Left lung (tissue), 10 donors: ENCODE measurements around the gene DCAF5. TPM values are rescaled to one million over a fixed set of nuclear protein-coding genes. Genes with fewer than 3 reads are reported as not detected.

Experiments used
- ATAC-seq: fragments of 200-7000 bp; cut with Tn5 transposase; one replicate; pipeline ENCODE4 v1.9.1; 2020; ENCODE audit warnings: moderate library complexity
- DNase-seq, 4 donors: peaks; one replicate each; pipeline ENCODE4 v3.0.0-alpha.2; 2013 to 2020
- H3K27ac ChIP-seq, 2 donors: fragments of 200-600 bp; sonication (generic) in 1 of 2; one replicate each; pipeline versions ENCODE4 v1.5.0 to v1.8.0; 2020 to 2021
- H3K27me3 ChIP-seq, 2 donors: fragments of 200-600 bp; sonication (generic) in 1 of 2; one replicate each; pipeline versions ENCODE4 v1.5.0 to v1.8.0; 2020 to 2021
- H3K36me3 ChIP-seq, 2 donors: fragments of 200-600 bp; sonication (generic) in 1 of 2; one replicate each; pipeline versions ENCODE4 v1.5.0 to v1.8.0; 2020 to 2021
- H3K4me1 ChIP-seq, 2 donors: fragments of 200-600 bp; one replicate each; pipeline ENCODE4 v1.8.0; 2021
- H3K4me3 ChIP-seq, 2 donors: fragments of 200-600 bp; sonication (generic) in 1 of 2; one replicate each; pipeline versions ENCODE4 v1.5.0 to v1.8.0; 2020 to 2021; ENCODE audit warnings: mild to moderate bottlenecking in 1 of 2
- H3K9me3 ChIP-seq, 2 donors: fragments of 200-600 bp; sonication (generic) in 1 of 2; one replicate each; pipeline versions ENCODE4 v1.5.0 to v1.8.0; 2020 to 2021
- CTCF ChIP-seq, 2 donors: fragments of 200-600 bp; sonication (generic) in 1 of 2; IDR thresholded peaks; one replicate each; pipeline versions ENCODE4 v1.5.0 to v1.8.0; 2021; ENCODE audit warnings: antibody characterized with exemption in 2 of 2
- intact Hi-C, 2 donors: fragments of 100-400 bp; cut with DNase I; formaldehyde crosslinking; loops; one replicate each; pipeline versions ENCODE4 v1.11.2 to v1.14.2; 2022
- polyA plus RNA-seq, 6 donors: library from polyadenylated mRNA; unstranded; fragments of 120-200 nt; gene quantifications; one replicate each; pipeline ENCODE4 v1.2.1, GENCODE V29; 2013; ENCODE audit not compliant: insufficient read length in 6 of 6
- total RNA-seq, 2 donors: library from RNA; stranded (reverse); fragmentation: NEBNext Ultra II Directional; extraction: Animal tissue kit (Norgen Biotek cat#: 25700); gene quantifications; one replicate each; pipeline ENCODE4 v1.2.1, GENCODE V29; 2021
- donor health status: DM: no; HTN: yes; CAD: no.
- donor health status: DM: no; HTN: no; CAD: no.

The DCAF5 gene
- total and polyA plus RNA-seq, 8 donors: 45.9 to 66.9 (median 58.4) TPM

DNA sequence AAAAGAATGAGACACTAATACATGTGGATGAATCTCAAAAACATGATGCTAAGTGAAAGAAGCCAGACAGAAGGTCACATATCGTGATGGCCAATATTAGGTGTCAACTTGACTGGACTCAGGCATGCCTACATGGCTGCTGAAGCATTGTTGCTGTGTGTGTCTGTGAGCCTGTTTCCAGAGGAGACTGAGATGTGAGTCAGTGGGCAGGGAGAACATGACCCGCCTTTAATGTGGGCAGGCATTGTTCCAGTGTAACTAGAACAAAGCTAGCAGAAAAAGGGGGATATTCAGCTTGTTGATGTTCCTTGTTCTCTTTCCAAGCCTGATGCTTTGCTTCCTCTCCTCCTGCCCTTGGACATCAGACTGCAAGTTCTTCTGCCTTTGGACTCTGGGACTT lies 47.6 kb downstream of the DCAF5 start:
- Histone ChIP-seq H3K27ac (no peak overlapping the region), H3K4me1 (peaks cover 0 to 11% of the 10 kb centered on the region in 2 donors), H3K27me3 (no peaks in the 10 kb centered on the region), H3K36me3 (peaks cover 0 to 50% of the 10 kb centered on the region in 2 donors), H3K9me3 (no peaks in the 10 kb centered on the region), H3K4me3 (no peak overlapping the region)
- intact Hi-C loops: loop anchor here in 1 of 2 donors (10.0 kb wide), 1 partner anchor 241 kb away; no protein-coding TSS in a partner anchor
- no peak for TF ChIP-seq CTCF (IDR thresholded peaks at IDR 0.05)
- DNase-seq (no peak), ATAC-seq (no peak)

DNA sequence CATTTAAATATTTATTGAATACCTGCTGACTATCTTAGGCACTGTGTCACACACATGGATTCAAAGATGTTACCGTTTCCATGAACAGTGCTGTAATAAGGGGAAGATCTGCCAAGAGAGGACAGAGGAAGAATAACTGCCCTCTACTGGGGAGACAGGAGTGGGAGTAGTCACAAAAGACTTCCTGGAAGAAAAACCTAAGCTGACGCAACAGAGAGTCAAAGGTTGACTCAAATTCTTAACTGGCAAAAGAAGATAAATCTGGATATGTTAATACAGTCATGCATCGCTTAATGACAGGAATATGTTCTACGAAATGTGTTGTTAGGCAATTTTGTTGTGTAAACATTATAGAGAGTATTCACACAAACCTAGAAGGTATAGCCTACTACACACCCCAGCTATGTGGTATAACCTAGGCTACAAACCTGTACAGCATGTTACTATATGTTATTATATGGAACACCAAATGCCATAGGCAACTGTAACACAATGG lies 51.5 kb downstream of the DCAF5 start:
- intact Hi-C loops: loop anchor here in 1 of 2 donors (10.0 kb wide), 1 partner anchor 237 kb away; no protein-coding TSS in a partner anchor
- peak; percentile 45 to 51 for TF ChIP-seq CTCF (IDR thresholded peaks at IDR 0.05)
- Histone ChIP-seq H3K4me3 (no peak overlapping the region), H3K27ac (peak overlapping the region in 1 of 2 donors; percentile 20), H3K4me1 (peaks cover 0 to 11% of the 10 kb centered on the region in 2 donors), H3K36me3 (peaks cover 0 to 29% of the 10 kb centered on the region in 2 donors), H3K27me3 (no peaks in the 10 kb centered on the region), H3K9me3 (no peaks in the 10 kb centered on the region)
- ATAC-seq (peak; percentile 83), DNase-seq (peak in 1 of 4 donors; percentile 48)

DNA sequence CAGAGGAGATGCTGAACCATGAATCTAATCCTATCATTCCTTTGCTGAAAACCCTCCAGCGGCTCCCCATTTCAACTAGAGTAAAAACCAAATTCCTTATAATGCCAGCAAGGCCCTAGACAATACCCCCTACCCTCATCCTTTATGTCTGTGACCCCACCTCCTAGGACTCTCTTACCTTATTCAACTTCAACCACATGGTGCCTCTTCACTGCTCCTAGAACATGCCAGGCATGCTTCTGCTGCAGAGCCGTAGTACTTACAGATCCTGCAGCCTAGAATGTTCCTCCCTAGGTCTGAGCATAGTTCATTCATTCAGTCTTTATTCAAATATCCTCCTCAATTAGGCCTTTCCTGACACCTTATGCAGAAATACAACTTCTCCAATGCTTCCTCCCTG lies 54.9 kb downstream of the DCAF5 start:
- Histone ChIP-seq H3K36me3 (peaks cover 0 to 6% of the 10 kb centered on the region in 2 donors), H3K4me1 (peaks cover 0 to 31% of the 10 kb centered on the region in 2 donors), H3K27ac (no peak overlapping the region), H3K27me3 (no peaks in the 10 kb centered on the region), H3K4me3 (no peak overlapping the region), H3K9me3 (no peaks in the 10 kb centered on the region)
- no peak for DNase-seq
- TF ChIP-seq CTCF (IDR thresholded peaks at IDR 0.05): no peak
- intact Hi-C loops: no loop called here
- ATAC-seq: no peak

DNA sequence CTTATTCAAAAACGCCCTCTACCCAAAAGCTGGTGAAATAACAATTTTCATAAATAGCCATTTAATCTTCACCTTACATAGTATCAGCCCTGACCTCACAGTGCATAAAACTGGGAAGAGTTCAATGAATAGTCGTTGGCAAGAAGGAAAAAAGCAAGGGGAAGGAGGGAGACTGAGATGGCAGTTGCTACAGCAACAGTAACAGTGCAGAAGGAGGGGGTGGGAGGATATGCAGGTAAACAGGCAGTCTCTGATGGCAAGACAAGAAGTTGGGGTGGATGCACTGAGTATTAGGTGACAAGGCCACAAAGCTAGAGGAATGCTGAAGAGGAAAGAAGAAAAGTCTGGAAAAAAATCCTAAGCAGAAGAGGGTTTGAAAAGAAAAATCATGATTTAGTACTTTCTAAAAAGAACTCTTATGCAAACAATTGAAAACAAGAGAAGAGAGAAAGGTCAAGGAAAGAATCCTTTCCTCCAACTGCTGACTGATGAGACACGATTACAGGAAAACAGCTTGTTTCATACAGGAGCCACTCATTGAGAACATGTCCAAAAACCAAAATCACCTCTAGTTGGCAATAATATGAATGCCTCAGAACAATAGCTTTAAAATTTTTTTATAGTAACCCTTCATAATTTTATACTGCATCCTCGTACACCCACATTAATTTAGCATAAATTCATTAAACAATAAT lies 56.0 kb downstream of the DCAF5 start:
- DNase-seq: no peak
- TF ChIP-seq CTCF (IDR thresholded peaks at IDR 0.05): no peak
- Histone ChIP-seq H3K27ac (peak overlapping the region in 1 of 2 donors; percentile 34), H3K4me3 (no peak overlapping the region), H3K27me3 (no peaks in the 10 kb centered on the region), H3K36me3 (peaks cover 0 to 5% of the 10 kb centered on the region in 2 donors), H3K9me3 (no peaks in the 10 kb centered on the region), H3K4me1 (peaks cover 0 to 35% of the 10 kb centered on the region in 2 donors)
- no peak for ATAC-seq
- intact Hi-C loops: no loop called here

DNA sequence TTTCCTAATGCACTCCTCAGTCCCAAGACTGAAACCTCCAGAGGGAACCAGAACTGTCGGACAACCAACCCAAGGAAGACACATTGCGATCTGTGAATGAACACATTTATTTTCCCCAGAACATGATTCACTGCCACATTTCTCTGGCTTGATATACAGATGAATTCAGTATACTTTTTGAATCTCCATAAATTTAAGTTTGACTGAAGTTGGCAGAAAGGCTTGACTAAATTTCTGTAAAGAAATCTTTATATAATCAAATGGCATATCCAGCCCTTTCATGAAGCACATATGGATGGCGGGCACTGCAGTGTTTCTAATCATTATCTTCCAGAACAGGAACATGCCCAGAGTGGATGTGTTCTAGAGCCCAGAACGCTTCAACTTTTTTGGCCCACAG lies 56.7 kb downstream of the DCAF5 start:
- no peak for DNase-seq
- Histone ChIP-seq H3K9me3 (no peaks in the 10 kb centered on the region), H3K4me3 (no peak overlapping the region), H3K4me1 (peaks cover 0 to 28% of the 10 kb centered on the region in 2 donors), H3K27ac (no peak overlapping the region), H3K27me3 (no peaks in the 10 kb centered on the region), H3K36me3 (peaks cover 0 to 12% of the 10 kb centered on the region in 2 donors)
- TF ChIP-seq CTCF (IDR thresholded peaks at IDR 0.05): no peak
- ATAC-seq: no peak
- intact Hi-C loops: no loop called here
